ENCODE data around the gene ZNF79. TPM values are rescaled to one million over a fixed set of nuclear protein-coding genes. Genes with fewer than 3 reads are reported as not detected.

The ZNF79 gene
- total RNA-seq, 1 experiment from 2014 or later = 9.0 TPM

GRCh38 chr9:127398715-127399400 is 25.3 kb upstream of the ZNF79 start:
- no peak for DNase-seq (ENCODE audit: low spot score)
- Mint-ChIP-seq H3K27ac (no peak overlapping the region), H3K9me3 (no peaks in the 10 kb centered on the region), H3K27me3 (ENCODE audit: low read depth) (peaks cover 17% of the 10 kb centered on the region), H3K36me3 (no peaks in the 10 kb centered on the region), H3K4me3 (peak overlapping the region; percentile 80), H3K4me1 (peaks cover 13% of the 10 kb centered on the region)
- ChIA-PET POLR2A (interaction anchor here (0.6 kb wide), 1 partner anchor 45 kb away, joined by 3 read pairs; no protein-coding TSS in a partner anchor), CTCF (interaction anchor here (0.8 to 3.7 kb wide), 5 partner anchors 20 to 188 kb away, joined by 3 to 37 read pairs (median 3); no protein-coding TSS in a partner anchor)
- ATAC-seq = no peak
- TF ChIP-seq, protein P1, sequence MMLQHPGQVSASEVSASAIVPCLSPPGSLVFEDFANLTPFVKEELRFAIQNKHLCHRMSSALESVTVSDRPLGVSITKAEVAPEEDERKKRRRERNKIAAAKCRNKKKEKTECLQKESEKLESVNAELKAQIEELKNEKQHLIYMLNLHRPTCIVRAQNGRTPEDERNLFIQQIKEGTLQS (CRISPR knock-in tag; conservative IDR thresholded peaks at IDR 0.05) = no peak
- TF ChIP-seq ATF6 (CRISPR knock-in tag; IDR thresholded peaks at IDR 0.05) (no peak), E2F4 (CRISPR knock-in tag; IDR thresholded peaks at IDR 0.05; ENCODE audit: borderline replicate concordance, low read depth) (0 out of 2 replicates have a peak, but pooled peaks have one; percentile 53)

DNA sequence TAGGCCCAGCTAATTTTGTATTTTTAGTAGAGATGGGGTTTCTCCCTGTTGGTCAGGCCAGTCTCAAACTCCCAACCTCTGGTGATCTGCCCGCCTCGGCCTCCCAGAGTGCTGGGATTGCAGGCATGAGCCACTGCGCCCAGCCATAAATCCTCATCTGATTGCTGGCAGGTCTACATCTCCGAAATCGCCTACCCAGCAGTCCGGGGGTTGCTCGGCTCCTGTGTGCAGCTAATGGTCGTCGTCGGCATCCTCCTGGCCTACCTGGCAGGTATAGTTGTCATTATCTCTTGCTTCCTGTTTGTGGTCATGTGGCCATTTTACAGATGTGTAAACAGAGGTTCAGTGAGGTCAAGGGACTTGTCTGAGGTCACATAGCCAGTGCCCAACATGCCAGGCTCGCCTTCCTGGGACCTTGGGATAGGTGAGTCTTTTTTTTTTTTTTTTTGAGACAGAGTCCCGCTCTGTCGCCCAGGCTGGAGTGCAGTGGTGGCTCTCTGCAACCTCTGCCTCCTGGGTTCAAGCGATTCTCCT is 24.4 kb upstream of the ZNF79 start:
- TF ChIP-seq JUN (CRISPR knock-in tag; IDR thresholded peaks at IDR 0.05) (no peak), ESRRA (CRISPR knock-in tag; IDR thresholded peaks at IDR 0.05; ENCODE audit: borderline replicate concordance) (no peak), ATF6 (CRISPR knock-in tag; IDR thresholded peaks at IDR 0.05) (no peak)
- POLR2A ChIA-PET = interaction anchor here (0.8 kb wide), 1 partner anchor 364 kb away, joined by 4 read pairs; no protein-coding TSS in a partner anchor
- DNase-seq (ENCODE audit: low spot score) = no peak
- Mint-ChIP-seq H3K9me3 (no peaks in the 10 kb centered on the region), H3K4me3 (no peak overlapping the region), H3K4me1 (peaks cover 13% of the 10 kb centered on the region), H3K27ac (no peak overlapping the region), H3K27me3 (ENCODE audit: low read depth) (peaks cover 14% of the 10 kb centered on the region), H3K36me3 (no peaks in the 10 kb centered on the region)
- CTCF ChIA-PET = interaction anchor here (0.8 to 3.7 kb wide), 4 partner anchors 19 to 189 kb away, joined by 3 to 37 read pairs (median 4); no protein-coding TSS in a partner anchor
- no peak for ATAC-seq

- DNase-seq (ENCODE audit: low spot score) = no peak
- H3K27me3 Mint-ChIP-seq (ENCODE audit: low read depth) = peaks cover 3% of the 10 kb centered on the region; the same call in 1 of the 2 replicates
- no peak overlapping the region for H3K4me3 Mint-ChIP-seq
- ChIA-PET CTCF (interaction anchor here (0.6 to 2.3 kb wide), 2 partner anchors 16 to 191 kb away, joined by 3 to 9 read pairs; no protein-coding TSS in a partner anchor), POLR2A (interaction anchor here (0.6 kb wide), 1 partner anchor 967 kb away, joined by 5 read pairs; no protein-coding TSS in a partner anchor)
- no peak overlapping the region for H3K27ac Mint-ChIP-seq
- TF ChIP-seq, protein P2, sequence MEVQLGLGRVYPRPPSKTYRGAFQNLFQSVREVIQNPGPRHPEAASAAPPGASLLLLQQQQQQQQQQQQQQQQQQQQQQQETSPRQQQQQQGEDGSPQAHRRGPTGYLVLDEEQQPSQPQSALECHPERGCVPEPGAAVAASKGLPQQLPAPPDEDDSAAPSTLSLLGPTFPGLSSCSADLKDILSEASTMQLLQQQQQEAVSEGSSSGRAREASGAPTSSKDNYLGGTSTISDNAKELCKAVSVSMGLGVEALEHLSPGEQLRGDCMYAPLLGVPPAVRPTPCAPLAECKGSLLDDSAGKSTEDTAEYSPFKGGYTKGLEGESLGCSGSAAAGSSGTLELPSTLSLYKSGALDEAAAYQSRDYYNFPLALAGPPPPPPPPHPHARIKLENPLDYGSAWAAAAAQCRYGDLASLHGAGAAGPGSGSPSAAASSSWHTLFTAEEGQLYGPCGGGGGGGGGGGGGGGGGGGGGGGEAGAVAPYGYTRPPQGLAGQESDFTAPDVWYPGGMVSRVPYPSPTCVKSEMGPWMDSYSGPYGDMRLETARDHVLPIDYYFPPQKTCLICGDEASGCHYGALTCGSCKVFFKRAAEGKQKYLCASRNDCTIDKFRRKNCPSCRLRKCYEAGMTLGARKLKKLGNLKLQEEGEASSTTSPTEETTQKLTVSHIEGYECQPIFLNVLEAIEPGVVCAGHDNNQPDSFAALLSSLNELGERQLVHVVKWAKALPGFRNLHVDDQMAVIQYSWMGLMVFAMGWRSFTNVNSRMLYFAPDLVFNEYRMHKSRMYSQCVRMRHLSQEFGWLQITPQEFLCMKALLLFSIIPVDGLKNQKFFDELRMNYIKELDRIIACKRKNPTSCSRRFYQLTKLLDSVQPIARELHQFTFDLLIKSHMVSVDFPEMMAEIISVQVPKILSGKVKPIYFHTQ (CRISPR knock-in tag; IDR thresholded peaks at IDR 0.05) = no peak
- TF ChIP-seq EMX1 (CRISPR knock-in tag; IDR thresholded peaks at IDR 0.05) (no peak), ZNF121 (CRISPR knock-in tag; IDR thresholded peaks at IDR 0.05) (peak; percentile 50; the same call in 1 of the 2 replicates), ZNF671 (CRISPR knock-in tag; IDR thresholded peaks at IDR 0.05) (no peak)
- TF ChIP-seq, protein P3, sequence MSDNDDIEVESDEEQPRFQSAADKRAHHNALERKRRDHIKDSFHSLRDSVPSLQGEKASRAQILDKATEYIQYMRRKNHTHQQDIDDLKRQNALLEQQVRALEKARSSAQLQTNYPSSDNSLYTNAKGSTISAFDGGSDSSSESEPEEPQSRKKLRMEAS (CRISPR knock-in tag; IDR thresholded peaks at IDR 0.05) = no peak
- H3K9me3 Mint-ChIP-seq = no peaks in the 10 kb centered on the region
- H3K36me3 Mint-ChIP-seq = peaks cover 6% of the 10 kb centered on the region; the same call in 1 of the 2 replicates
- no peak for ATAC-seq
- peaks cover 6% of the 10 kb centered on the region for H3K4me1 Mint-ChIP-seq
These were observed 21.6 kb upstream of the ZNF79 start for GRCh38 chr9:127402401-127403090.
